Fibroblast of pulmonary artery (primary cell): Measurements from ENCODE around the gene LRRTM3.
A peak's percentile ranks its signal among the peaks of the same experiment; 100 is the strongest.

Experiments
- DNase-seq: peaks from one replicate; pipeline ENCODE4 v3.0.0-alpha.2; 2010; ENCODE audit warnings: low read depth
- H3K4me3 ChIP-seq: replicated peaks from 2 replicates; pipeline ENCODE4 v1.5.1; 2011; ENCODE audit warnings: low read depth, mild to moderate bottlenecking, control low read depth, low read length, moderate library complexity
- TF ChIP-seq, protein P1 (sequence below): IDR thresholded peaks from 2 replicates; pipeline ENCODE4 v1.5.1; 2011; ENCODE audit warnings: mild to moderate bottlenecking, control low read depth, low read length, inconsistent platforms; ENCODE audit errors: missing control alignments

LRRTM3 gene

DNA sequence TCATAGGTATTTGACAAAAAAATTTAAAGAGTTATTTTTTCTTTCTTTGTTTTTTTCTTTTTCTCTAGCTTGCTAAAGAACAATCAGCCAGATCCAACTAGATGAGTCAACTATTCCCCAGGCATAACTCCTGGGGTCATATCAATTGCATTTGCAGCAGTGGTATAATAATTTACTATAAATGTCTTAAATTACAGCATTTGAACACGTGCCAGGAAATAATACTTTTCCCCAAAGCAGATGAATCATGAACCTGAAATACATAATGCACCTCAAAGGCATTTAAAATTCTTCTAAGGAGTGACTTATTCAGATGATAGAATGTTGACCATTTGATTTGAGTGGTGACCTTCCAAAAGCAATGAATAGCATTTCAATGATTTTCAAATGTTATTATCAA is 190.1 kb downstream of the LRRTM3 start:
- peak; percentile 28 for DNase-seq
- H3K4me3 ChIP-seq, result no peak overlapping the region
- TF ChIP-seq, protein P1, sequence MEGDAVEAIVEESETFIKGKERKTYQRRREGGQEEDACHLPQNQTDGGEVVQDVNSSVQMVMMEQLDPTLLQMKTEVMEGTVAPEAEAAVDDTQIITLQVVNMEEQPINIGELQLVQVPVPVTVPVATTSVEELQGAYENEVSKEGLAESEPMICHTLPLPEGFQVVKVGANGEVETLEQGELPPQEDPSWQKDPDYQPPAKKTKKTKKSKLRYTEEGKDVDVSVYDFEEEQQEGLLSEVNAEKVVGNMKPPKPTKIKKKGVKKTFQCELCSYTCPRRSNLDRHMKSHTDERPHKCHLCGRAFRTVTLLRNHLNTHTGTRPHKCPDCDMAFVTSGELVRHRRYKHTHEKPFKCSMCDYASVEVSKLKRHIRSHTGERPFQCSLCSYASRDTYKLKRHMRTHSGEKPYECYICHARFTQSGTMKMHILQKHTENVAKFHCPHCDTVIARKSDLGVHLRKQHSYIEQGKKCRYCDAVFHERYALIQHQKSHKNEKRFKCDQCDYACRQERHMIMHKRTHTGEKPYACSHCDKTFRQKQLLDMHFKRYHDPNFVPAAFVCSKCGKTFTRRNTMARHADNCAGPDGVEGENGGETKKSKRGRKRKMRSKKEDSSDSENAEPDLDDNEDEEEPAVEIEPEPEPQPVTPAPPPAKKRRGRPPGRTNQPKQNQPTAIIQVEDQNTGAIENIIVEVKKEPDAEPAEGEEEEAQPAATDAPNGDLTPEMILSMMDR, result no peak

DNA sequence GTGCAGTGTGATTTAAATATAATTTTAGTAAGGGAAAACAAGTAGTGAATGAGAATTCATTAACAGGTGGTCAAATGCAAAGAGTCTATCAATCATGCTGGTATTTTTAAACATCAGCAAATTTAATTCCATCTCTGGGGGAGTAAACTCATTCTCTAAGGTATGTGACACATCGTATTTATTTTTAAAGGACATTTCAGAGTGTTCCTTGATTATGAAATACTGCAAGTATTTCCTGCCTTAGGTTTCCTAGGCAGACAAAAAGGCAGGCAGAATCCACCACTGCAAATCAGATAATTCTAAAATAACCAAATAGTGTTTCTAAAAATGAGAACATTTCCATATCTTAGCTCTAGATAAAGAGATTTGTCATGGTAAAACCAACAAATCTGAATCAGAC is 193.8 kb downstream of the LRRTM3 start:
- peak; percentile 4 for DNase-seq
- TF ChIP-seq, protein P1, result no peak

DNA sequence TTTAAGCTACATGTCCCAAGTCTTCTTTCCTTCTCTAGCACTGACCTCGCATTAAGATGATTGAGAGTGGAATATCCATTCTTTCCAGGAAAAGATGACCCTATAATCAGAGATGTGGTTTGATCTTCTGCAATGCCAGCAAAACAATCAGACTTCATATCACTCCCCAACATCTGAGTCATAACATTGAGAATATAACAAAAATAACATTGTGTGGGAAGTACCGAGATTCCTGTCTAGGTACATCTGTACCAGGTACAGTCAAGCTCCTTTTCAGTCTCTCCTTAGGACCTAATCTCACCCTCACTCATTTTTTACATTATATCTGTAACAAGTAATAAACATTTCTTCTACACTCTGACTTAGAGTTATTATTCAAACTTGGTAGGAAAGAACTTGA is 201.6 kb downstream of the LRRTM3 start:
- no peak overlapping the region for H3K4me3 ChIP-seq
- no peak for DNase-seq
- TF ChIP-seq, protein P1, result no peak

More for the DNA sequence above, 193.8 kb downstream of the LRRTM3 start:
- H3K4me3 ChIP-seq, result no peak overlapping the region

DNA sequence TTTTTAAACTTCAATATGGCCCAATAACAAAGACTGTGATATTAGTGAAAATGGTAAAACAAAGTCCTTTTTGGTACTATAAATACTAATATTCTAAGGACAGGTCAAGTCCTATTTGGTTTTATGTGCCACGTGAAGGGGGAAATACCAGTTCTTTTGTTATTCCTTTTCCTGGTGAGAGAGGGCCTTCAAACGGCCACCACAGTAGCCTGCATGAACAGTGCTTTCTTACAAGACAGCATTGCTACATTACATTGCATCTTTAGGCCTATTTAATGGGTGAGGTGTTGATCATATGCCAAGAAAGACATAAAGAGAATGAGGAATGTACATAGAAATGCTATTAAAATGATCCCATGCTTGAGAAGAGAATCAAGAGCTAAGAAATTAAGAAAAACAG is 214.8 kb downstream of the LRRTM3 start:
- H3K4me3 ChIP-seq, result no peak overlapping the region
- DNase-seq, result no peak
- TF ChIP-seq, protein P1, result no peak

DNA sequence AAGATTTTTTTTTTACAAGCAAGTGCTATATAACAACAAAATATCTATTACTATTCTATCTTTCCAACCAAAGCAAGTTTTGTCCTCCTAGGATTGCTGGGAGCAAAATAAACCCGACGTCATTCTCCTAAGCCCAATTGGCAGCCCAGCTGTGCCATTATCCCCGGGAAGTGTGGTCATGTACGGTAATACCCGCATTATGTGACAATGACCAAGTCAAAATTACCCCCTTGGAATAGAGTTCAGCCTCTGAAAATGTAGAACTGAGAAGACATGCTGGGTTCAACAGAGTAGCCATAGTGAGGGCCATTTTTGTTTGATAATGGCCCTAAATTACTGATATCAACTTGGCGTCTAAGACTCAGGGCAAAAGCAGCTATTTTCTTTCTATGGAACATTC is 215.5 kb downstream of the LRRTM3 start:
- no peak for DNase-seq
- TF ChIP-seq, protein P1, result no peak
- H3K4me3 ChIP-seq, result no peak overlapping the region

DNA sequence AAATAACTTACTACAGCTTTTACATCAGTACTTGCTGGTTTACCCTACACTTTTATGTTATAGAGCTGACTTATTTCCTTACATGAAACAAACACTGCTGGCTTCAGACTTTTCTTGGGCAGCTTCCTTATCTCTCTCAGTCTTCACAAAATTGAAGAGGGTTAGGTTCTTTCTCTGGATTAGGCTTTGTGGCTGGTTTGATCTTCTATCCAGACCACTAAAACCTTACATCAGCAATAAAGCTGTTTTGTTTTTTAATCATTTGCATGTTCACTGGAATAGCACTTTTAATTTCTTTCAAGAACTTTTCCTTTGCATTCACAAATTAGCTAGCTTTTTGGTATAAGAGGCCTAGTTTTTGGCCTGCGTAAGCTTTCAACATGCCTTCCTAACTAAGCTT is 218.7 kb downstream of the LRRTM3 start:
- TF ChIP-seq, protein P1, result no peak
- no peak overlapping the region for H3K4me3 ChIP-seq
- DNase-seq, result no peak
